ENCODE results near the gene WDSUB1.

The WDSUB1 gene

GRCh38 chr2:159224061-159224813 lies 62.3 kb downstream of the WDSUB1 start:
- DNase-seq = no peak

DNA sequence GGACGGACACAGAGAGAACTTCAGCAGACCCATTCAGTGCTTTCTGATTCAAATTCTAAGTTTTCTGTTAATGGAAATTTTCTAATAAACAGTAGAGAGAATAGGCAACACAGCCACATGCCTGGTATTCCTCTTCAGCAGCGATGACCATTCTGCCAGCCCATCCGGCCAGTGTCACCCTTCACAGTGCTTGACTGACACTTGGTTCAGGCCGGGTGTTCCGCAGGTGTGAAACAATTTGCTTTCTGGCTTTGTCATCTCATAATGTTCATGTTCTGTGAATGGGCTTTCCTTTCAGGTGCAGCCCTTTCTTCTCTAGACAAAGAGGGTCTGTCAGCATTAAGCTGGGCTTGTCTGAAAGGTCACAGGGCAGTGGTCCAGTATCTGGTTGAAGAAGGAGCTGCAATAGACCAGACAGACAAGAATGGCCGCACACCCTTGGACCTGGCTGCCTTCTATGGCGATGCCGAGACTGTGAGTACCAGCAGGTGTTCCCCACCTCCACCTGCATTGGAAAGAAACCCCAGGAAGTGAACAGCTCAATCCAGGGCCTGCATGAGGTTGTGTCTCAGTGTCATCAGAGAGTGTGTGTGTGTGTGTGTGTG lies 67.0 kb downstream of the WDSUB1 start:
- DNase-seq = no peak

DNA sequence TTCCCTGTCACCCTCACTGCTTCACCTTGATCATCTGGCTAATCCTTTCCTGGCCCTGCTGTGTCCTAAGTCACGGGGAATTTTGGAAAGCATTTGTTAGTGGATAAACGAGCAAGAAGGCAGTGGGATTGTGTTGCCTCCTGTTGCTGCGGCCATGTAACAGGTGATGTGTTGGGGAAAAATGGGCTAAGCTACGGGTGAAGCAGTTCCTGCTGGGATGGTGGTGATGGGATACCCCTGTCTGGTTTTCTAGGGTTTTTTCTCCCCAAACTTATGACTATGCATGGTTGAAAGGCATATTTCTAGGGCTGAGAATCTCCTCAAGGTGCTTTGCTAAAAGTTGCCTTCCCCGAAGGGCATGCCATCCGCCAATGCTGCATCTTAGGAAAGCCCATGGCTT lies 68.1 kb downstream of the WDSUB1 start:
- no peak for DNase-seq

GRCh38 chr2:159217676-159218075 lies 68.8 kb downstream of the WDSUB1 start:
- no peak for DNase-seq

- DNase-seq = no peak
Observed at GRCh38 chr2:159215116-159215515, 71.4 kb downstream of the WDSUB1 start.

DNA sequence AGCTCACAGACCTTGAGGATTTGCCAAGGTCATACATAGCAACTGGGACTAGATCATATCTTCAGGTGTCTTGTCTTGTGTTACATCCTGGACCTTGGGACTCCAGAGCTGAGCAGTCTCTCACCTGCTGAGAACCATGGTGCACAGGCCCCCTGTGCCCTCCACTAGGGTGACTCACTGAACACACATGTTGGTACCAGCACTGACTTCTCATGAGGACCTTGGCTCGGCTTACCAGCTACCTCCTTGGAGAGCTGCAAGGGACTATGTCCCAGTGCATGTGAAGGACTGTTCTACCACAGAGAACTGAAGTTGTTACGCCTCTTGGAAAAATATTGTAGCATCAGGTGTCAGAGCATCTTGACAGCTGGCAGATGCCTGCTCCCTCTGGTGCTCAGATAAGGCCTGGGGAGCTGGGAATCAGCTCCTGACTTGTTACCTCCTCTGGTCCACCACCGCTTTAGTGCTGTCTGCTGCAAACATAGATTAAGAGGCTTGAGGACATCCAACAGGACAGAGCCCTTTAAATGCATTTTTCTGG lies 72.1 kb downstream of the WDSUB1 start:
- DNase-seq = no peak

DNA sequence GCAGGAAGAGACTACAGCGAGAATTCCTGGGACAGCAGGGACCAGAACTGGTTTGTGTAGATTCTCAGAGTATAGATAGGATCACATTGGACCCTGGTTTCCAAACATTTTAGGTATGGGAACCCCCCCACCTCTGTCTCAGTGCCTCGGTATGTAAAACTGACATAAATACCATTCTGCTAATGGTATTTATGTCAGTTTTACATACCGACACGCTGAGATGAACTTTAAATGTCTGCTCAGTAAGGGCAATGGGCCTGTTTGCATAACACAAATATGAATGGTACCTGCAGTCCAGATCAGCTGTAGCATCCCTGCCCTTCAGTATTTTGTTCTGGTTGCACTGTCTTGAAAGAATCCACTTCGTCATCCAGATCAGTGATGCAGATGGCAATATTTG lies 73.2 kb downstream of the WDSUB1 start:
- DNase-seq = no peak

GRCh38 chr2:159211447-159212396 lies 74.8 kb downstream of the WDSUB1 start:
- no peak for DNase-seq

GRCh38 chr2:159209341-159210306 lies 76.9 kb downstream of the WDSUB1 start:
- no peak for DNase-seq

GRCh38 chr2:159208438-159208837 lies 78.1 kb downstream of the WDSUB1 start:
- no peak for DNase-seq

DNA sequence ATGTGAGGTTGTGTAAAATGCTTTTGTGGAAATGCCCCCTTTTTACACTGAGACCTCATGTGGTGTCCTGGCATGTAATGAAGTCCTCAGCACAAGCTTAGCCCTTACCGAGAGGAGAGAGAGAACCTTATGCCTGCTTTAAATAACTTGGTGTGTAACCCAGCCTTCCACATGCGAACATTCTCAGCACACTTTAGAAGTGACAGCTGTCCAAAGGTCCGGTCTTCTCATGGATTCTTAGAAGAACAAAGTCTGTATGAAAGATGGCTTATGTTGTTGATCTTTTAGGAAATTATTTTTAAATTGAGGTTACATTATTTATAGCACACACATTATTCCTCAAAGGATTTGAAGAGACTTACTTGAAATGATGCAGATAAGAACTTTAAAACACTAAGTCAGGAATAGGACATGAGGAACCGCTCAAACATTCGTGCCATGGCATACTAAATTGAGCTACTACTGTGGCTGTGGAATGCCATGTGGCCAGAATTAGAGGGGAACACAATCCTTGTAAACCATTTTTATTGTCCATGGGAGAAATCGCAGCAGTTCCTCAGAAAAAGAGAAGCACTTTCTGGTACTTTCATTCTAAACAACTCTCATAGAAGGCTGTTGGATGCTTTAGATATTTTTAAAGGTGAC lies 79.6 kb downstream of the WDSUB1 start:
- DNase-seq = no peak

DNA sequence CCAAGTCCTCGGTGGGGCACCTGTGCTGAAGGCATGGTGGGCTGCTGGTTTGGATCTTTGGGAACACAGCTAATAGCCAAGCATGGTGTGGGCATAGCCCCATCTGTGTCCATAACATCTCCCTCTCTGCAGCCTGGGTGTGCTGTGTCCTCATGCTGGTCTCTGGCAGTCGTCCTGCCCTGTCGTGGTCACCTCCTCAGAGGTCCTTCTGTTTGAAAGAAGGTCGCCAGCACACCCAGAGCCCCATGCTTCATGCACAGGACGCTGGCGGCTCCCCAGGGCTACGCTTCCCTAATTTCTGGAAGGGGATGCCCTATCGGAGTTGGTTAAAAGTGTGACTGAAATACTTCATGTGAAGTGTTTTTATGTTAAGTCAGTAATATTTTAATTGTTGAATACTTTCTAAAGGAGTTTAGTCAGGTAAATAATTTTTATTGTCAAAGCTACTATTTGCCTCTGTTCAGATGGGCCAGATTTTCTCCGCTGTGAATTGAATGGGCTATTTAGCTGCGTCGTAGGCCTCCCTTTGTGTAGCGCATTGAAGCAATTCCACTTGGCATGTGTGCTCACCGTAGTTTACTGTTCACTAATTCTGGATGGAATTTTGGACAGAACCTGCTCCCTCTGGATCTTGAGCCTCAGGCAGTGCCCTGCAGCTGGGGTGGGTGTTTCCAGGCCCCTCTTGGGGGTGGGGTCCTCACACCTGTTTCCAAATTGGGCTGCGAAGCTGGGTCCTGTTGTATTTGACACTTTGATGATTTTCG lies 81.9 kb downstream of the WDSUB1 start:
- DNase-seq = no peak

- no peak for DNase-seq
Observed at GRCh38 chr2:159202568-159203071, 83.9 kb downstream of the WDSUB1 start.

DNA sequence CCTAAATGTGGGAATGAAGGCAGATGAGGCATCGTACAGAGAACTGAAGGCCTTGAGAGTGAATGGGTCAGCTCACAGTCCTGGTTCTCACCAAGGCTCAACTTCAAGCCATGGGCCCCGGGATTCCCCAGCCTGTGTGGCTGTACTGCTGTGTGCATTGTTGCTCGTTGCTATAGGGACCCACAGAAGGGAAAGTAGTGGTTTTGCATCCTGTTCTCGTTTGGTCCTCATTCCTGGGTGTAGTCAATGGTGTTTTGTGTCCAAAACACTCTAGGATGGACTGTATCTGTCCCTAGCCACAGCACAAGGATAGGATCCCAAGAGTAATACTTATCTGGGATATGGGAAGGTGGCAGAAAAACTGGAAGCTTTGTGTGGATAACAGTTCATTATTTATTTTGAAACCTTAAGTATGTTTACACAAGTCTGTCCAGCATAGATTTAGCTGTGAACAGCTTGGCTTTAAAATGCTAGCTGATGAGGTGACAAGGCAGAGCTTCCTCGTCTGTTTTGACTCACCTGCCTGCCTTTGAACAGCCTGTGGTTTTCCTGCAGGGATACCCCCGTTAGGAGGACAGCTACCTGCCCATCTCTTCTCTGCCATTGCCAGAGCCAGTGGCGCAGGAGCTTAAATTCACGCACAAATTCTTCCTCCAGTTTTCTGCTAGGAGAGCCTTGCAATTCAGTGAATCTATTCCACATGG lies 85.0 kb downstream of the WDSUB1 start:
- peak; percentile 46 for DNase-seq

DNA sequence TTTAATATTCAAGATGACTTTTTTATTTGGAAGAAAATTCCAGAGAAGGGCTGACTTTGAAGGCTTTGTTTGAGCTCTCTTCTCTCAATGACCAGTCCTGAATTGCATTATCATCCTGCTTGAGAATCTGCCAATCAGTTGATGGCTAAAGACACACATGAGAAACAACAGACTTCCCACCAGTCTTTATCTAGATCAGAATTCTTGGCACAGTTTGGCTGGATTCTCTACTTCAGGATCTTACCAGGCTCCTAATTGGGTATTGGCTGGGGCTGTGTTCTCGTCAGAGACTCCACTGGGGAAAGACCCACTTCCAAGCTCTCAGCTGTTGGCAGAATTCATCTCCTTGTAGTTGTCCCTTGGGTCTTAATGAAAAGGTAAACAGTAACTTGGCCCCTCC lies 86.0 kb downstream of the WDSUB1 start:
- no peak for DNase-seq

DNA sequence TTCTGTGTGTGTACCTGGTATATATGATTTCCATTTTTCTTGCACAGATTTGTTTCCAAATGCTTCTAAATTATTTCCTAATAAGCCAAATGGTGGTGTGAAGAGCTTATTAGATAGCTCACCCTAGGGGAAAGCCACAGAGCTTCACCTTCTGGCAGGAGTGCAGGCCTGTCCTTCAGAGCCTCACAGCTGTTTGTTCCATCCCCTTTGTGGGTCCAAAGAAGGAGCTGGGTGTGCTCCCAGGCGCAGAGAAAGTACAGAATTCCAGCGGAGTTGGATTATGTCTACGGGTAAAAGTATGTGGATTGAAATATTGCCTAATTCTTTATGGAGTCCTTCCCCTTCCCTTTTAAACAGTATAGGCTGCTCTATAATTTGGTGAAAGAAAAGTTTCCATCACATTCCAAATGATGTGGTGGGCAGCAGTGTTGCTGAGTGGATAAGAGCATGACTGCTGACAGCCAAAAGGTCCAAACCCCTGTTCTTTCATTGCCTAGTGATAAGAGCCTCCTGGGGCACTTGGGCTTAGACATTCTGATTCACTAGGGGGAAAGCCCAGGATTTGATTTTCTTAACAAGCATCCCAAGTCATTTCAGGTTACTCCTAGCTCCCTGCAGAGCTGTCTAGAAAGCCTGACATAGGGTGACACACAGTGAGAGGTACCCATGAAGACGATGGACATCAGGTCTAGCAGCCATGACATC lies 86.6 kb downstream of the WDSUB1 start:
- no peak for DNase-seq

DNA sequence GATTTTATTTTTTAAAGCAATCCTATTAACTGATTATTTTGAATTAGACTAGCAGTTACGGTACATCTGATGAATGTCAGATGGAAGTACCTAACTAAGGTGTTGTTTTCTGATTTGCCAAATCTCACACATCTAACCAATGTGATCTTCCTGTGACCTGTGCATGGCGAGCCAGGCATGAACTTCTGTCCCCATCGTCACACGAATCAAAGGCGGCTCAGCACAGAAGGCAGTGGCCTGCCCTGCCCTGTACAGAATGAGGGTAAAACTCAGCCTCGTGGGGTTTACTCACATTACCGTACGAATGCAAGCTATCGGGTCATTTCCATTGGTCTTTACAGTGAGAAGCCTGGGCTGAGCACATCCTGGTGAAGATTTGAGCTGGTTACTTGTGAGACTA lies 87.3 kb downstream of the WDSUB1 start:
- no peak for DNase-seq

DNA sequence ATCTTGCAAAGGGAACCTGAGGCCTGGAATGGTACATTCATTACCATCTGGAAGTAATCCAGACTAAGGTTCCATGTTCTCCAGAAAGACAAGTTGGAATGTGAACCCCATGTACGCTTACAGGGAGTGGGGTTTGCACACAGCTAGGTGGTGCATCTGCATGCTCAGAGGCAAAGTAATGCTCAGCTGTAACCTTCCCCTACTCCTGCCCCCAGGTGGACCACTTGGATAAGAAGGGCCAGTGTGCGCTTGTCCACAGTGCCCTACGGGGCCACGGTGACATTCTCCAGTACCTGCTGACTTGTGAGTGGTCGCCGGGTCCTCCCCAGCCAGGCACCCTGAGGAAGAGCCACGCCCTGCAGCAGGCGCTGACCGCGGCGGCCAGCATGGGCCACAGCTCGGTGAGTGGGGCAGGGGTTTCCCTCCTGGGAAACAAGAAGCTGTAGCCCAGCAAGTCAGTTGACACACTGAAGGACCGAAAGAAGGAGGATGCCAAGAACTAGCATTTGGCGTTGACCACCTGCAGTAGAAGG lies 90.0 kb downstream of the WDSUB1 start:
- DNase-seq = no peak

DNA sequence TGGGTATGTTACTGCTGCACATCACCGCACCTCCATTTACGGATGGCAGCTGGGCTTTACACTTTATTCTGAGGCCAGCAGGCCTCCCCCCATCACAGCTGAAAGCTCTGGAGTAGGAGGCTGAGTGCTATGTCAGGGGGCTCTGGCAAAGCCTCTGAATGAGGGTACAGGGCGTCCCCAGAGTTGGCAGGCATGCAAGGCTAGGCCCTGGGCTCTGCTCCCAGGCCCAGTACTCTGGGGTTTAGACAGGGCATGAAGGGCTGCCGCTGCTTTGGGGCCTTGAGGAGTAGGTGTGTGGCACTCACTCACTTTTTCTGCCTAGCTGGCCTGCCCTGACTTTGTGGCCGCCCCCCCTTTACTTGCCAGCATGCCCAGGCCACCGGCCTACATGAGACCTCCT lies 90.8 kb downstream of the WDSUB1 start:
- no peak for DNase-seq

Measured in activated CD4-positive, alpha-beta T cell treated with anti-CD3 and anti-CD28 coated beads, Interleukin-2, amount 50 U/mL, for 16 hours (primary cell).